Measurements from ENCODE around the gene BBS9. TPM values are rescaled to one million over a fixed set of nuclear protein-coding genes. Genes with fewer than 3 reads are reported as not detected.
A peak's percentile ranks its signal among the peaks of the same experiment; 100 is the strongest.

Gene BBS9
- total RNA-seq, 5 donors from 2014 or later (not counting 1 experiment from before 2014, with no cell fraction given), result 18.5 to 28.8 (median 20.9) TPM

DNA sequence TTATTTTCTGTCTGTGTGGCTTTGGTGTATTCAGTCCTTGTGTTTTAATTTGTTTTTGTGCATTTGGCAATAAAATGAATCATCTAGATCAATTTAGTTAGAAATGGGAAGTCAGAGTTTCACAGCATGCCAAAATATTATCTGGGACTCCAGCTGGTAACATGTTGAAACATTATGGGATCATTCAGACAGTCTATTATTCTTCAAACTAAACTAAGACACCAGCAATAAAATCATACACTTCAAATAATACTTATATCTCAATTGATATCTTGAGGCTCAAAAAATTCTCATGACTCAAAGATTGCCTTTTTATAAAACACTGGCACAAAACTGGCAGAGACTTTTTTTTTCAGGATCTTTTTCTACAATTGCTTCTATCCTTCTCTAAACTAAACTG, 14.4 kb upstream of the BBS9 start:
- H3K4me1 Mint-ChIP-seq, result peaks cover 2 to 3% (median 3%) of the 10 kb centered on the region in 3 donors
- peaks cover 4% of the 10 kb centered on the region for H3K9me3 ChIP-seq
- no peaks in the 10 kb centered on the region for H3K36me3 ChIP-seq (ENCODE audit: control insufficient read depth in 2 of 2, extremely low read depth in 1 of 2, insufficient read depth in 1 of 2, low read length in 1 of 2)
- H3K27ac Mint-ChIP-seq, result no peak overlapping the region
- H3K4me3 ChIP-seq (ENCODE audit: control insufficient read depth in 1 of 2, extremely low read depth in 1 of 2, low read length in 1 of 2), result no peak overlapping the region
- H3K27ac ChIP-seq (ENCODE audit: low read length), result no peak overlapping the region
- H3K4me1 ChIP-seq (ENCODE audit: control insufficient read depth in 1 of 2, extremely low read depth in 1 of 2, insufficient read depth in 2 of 2, low read length in 2 of 2), result peaks cover 0 to under 1% of the 10 kb centered on the region in 2 experiments
- DNase-seq, result no peak
- peaks cover 0 to 8% of the 10 kb centered on the region in 2 experiments for H3K27me3 ChIP-seq (replicated peaks in 1 of 2; ENCODE audit: control insufficient read depth in 2 of 2, extremely low read depth in 1 of 2, insufficient read depth in 2 of 2, low read length in 1 of 2)
- peaks cover 5 to 13% (median 5%) of the 10 kb centered on the region in 3 donors for H3K9me3 Mint-ChIP-seq
- ChIA-PET POLR2A (no interaction called here), CTCF (interaction anchor here in 1 of 2 donors (0.6 kb wide), 1 partner anchor 624 kb away, joined by 3 read pairs; no protein-coding TSS in a partner anchor)
- no peak overlapping the region for H3K4me3 Mint-ChIP-seq
- ATAC-seq (replicated peaks in 1 of 4), result no peak
- H3K36me3 Mint-ChIP-seq, result peaks cover 7% of the 10 kb centered on the region
- H3K27me3 Mint-ChIP-seq, result peaks cover 22 to 33% of the 10 kb centered on the region in 2 donors

DNA sequence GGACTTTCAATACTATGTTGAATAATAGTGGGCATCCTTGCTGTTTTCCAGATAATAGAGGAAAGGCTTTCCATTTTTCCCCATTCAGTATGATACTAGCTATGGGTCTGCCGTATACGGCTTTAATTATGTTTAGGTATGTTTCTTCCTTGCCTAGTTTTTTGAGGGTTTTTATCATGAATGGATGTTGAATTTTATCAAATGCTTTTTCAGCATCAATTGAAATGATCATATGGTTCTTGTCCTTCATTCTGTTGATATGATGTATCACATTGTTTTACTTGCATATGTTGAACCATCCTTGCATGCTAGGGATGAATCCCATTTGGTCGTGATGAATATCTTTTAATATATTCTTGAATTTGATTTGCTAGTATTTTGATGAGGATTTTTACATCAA, 11.0 kb upstream of the BBS9 start:
- Mint-ChIP-seq H3K36me3 (peaks cover 7% of the 10 kb centered on the region), H3K27me3 (peaks cover 28 to 37% of the 10 kb centered on the region in 2 donors), H3K9me3 (peaks cover 5 to 13% (median 5%) of the 10 kb centered on the region in 3 donors), H3K4me1 (no peaks in the 10 kb centered on the region), H3K27ac (no peak overlapping the region), H3K4me3 (no peak overlapping the region)
- ChIA-PET POLR2A (no interaction called here), CTCF (no interaction called here)
- WGBS (ENCODE audit: insufficient coverage), result no CpG with 5 or more reads among the region's 3 CpGs
- DNase-seq, result no peak
- Histone ChIP-seq H3K9me3 (peaks cover 4% of the 10 kb centered on the region), H3K4me1 (ENCODE audit: control insufficient read depth in 1 of 2, extremely low read depth in 1 of 2, insufficient read depth in 2 of 2, low read length in 2 of 2) (no peaks in the 10 kb centered on the region), H3K27me3 (replicated peaks in 1 of 2; ENCODE audit: control insufficient read depth in 2 of 2, extremely low read depth in 1 of 2, insufficient read depth in 2 of 2, low read length in 1 of 2) (peaks cover 0 to 18% of the 10 kb centered on the region in 2 experiments), H3K4me3 (ENCODE audit: control insufficient read depth in 1 of 2, extremely low read depth in 1 of 2, low read length in 1 of 2) (no peak overlapping the region), H3K36me3 (ENCODE audit: control insufficient read depth in 2 of 2, extremely low read depth in 1 of 2, insufficient read depth in 1 of 2, low read length in 1 of 2) (no peaks in the 10 kb centered on the region), H3K27ac (ENCODE audit: low read length) (no peak overlapping the region)
- ATAC-seq (replicated peaks in 1 of 4), result no peak

DNA sequence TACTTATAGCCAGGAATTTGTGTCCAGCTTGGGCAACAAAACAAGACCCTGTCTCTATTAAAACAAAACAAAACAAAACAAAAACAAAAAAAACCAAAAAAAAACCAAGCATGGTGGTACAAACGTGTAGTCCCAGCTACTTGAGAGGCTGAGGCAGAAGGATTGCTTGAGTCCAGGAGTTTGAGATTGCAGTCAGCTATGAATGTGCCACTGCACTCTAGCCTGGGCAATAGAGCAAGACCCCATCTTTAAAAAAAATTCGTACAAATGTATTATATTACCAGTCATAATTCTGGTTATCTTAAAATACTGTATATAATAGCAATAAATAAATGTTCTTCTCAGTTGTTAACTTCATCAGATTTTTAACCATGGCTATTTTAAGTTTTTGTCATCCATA, 2.3 kb upstream of the BBS9 start:
- Histone ChIP-seq H3K36me3 (ENCODE audit: control insufficient read depth in 2 of 2, extremely low read depth in 1 of 2, insufficient read depth in 1 of 2, low read length in 1 of 2) (no peaks in the 10 kb centered on the region), H3K27me3 (replicated peaks in 1 of 2; ENCODE audit: control insufficient read depth in 2 of 2, extremely low read depth in 1 of 2, insufficient read depth in 2 of 2, low read length in 1 of 2) (peaks cover 0 to 10% of the 10 kb centered on the region in 2 experiments), H3K4me1 (ENCODE audit: control insufficient read depth in 1 of 2, extremely low read depth in 1 of 2, insufficient read depth in 2 of 2, low read length in 2 of 2) (peaks cover 8 to 10% of the 10 kb centered on the region in 2 experiments), H3K4me3 (ENCODE audit: control insufficient read depth in 1 of 2, extremely low read depth in 1 of 2, low read length in 1 of 2) (no peak overlapping the region), H3K9me3 (no peaks in the 10 kb centered on the region), H3K27ac (ENCODE audit: low read length) (no peak overlapping the region)
- POLR2A ChIA-PET, result no interaction called here
- H3K27ac Mint-ChIP-seq, result no peak overlapping the region
- H3K9me3 Mint-ChIP-seq, result no peaks in the 10 kb centered on the region
- peaks cover 0 to 5% of the 10 kb centered on the region in 2 donors for H3K27me3 Mint-ChIP-seq
- DNase-seq (no peak), ATAC-seq (replicated peaks in 1 of 4) (no peak)
- peaks cover 20 to 24% (median 22%) of the 10 kb centered on the region in 3 donors for H3K4me1 Mint-ChIP-seq
- H3K36me3 Mint-ChIP-seq, result no peaks in the 10 kb centered on the region
- no CpG with 5 or more reads among the region's 2 CpGs for WGBS (ENCODE audit: insufficient coverage)
- no peak overlapping the region for H3K4me3 Mint-ChIP-seq
- CTCF ChIA-PET, result no interaction called here

DNA sequence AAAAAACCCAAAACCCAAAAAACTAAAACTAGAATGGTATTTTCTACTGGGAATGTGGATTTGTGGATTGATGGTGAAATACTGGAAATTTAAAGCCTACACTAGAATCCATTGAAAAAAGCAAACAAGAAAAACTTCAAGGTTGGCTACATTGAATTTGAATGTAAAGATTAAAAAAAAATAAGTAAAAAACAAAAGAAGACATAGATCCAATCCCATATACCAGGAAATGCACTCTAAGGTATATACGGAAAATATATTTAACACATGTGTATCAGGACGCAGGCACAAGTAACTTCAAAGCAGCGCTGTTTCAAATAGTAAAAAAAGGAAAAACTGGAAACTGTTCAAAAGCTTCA, 754 bp upstream of the BBS9 start:
- peak overlapping the region; percentile 90 to 94 for H3K4me3 ChIP-seq (ENCODE audit: control insufficient read depth in 1 of 2, extremely low read depth in 1 of 2, low read length in 1 of 2)
- peak overlapping the region; percentile 95 to 97 (median 96) for H3K4me3 Mint-ChIP-seq
- peak overlapping the region; percentile 38 for H3K27ac ChIP-seq (ENCODE audit: low read length)
- H3K27me3 ChIP-seq (replicated peaks in 1 of 2; ENCODE audit: control insufficient read depth in 2 of 2, extremely low read depth in 1 of 2, insufficient read depth in 2 of 2, low read length in 1 of 2), result no peaks in the 10 kb centered on the region
- H3K36me3 Mint-ChIP-seq, result peaks cover 3% of the 10 kb centered on the region
- H3K4me1 ChIP-seq (ENCODE audit: control insufficient read depth in 1 of 2, extremely low read depth in 1 of 2, insufficient read depth in 2 of 2, low read length in 2 of 2), result peaks cover 8 to 10% of the 10 kb centered on the region in 2 experiments
- no peaks in the 10 kb centered on the region for H3K36me3 ChIP-seq (ENCODE audit: control insufficient read depth in 2 of 2, extremely low read depth in 1 of 2, insufficient read depth in 1 of 2, low read length in 1 of 2)
- H3K4me1 Mint-ChIP-seq, result peaks cover 26 to 32% (median 26%) of the 10 kb centered on the region in 3 donors
- ChIA-PET CTCF (interaction anchor here (1.1 to 2.2 kb wide), 2 partner anchors 21 to 639 kb away, joined by 3 to 8 read pairs; no protein-coding TSS in a partner anchor), POLR2A (interaction anchor here in 1 of 2 donors (0.6 kb wide), 1 partner anchor 134 kb away, joined by 3 read pairs; no protein-coding TSS in a partner anchor)
- 0% methylated on average over 1 of the region's 3 CpGs for WGBS (ENCODE audit: insufficient coverage)
- H3K27me3 Mint-ChIP-seq, result no peaks in the 10 kb centered on the region
- peak overlapping the region; percentile 89 to 91 for H3K27ac Mint-ChIP-seq
- H3K9me3 Mint-ChIP-seq, result no peaks in the 10 kb centered on the region
- no peak for DNase-seq
- no peak for ATAC-seq (replicated peaks in 1 of 4)
- no peaks in the 10 kb centered on the region for H3K9me3 ChIP-seq

DNA sequence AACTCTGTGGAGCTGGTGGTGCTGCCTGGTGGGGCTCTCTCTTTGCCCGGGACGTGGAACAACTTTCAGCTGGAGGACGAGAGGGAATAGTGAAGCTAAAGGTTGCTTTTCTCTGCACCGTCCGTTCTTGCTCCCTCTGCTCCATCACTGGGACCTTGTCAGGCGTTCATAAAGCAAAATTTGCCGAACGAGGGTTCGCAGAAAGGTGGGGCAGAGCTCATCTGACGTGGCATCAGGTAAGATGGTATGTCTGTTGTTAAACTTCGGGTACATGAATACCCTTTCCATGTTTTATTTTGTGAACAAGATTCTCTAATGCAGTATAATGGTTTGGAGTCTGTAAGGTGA, 416 bp downstream of the BBS9 start:
- Histone ChIP-seq H3K4me1 (ENCODE audit: control insufficient read depth in 1 of 2, extremely low read depth in 1 of 2, insufficient read depth in 2 of 2, low read length in 2 of 2) (peaks cover 8 to 10% of the 10 kb centered on the region in 2 experiments), H3K27ac (ENCODE audit: low read length) (peak overlapping the region; percentile 59), H3K9me3 (no peaks in the 10 kb centered on the region), H3K4me3 (ENCODE audit: control insufficient read depth in 1 of 2, extremely low read depth in 1 of 2, low read length in 1 of 2) (peak overlapping the region; percentile 90 to 94), H3K27me3 (replicated peaks in 1 of 2; ENCODE audit: control insufficient read depth in 2 of 2, extremely low read depth in 1 of 2, insufficient read depth in 2 of 2, low read length in 1 of 2) (no peaks in the 10 kb centered on the region), H3K36me3 (ENCODE audit: control insufficient read depth in 2 of 2, extremely low read depth in 1 of 2, insufficient read depth in 1 of 2, low read length in 1 of 2) (no peaks in the 10 kb centered on the region)
- ATAC-seq (replicated peaks in 1 of 4), result peak; percentile 1 to 8 (median 3)
- H3K4me1 Mint-ChIP-seq, result peaks cover 28 to 34% (median 29%) of the 10 kb centered on the region in 3 donors
- 0% methylated on average over 1 of the region's 11 CpGs for WGBS (ENCODE audit: insufficient coverage)
- POLR2A ChIA-PET, result interaction anchor here in 1 of 2 donors (0.7 kb wide), 1 partner anchor 68 kb away, joined by 3 read pairs; no protein-coding TSS in a partner anchor
- H3K36me3 Mint-ChIP-seq, result peaks cover 3% of the 10 kb centered on the region
- CTCF ChIA-PET, result interaction anchor here (0.5 to 2.2 kb wide), 4 partner anchors 20 to 62 kb away, joined by 3 to 9 read pairs (median 6); partner anchors contain the start of gene RP9 (in 2 of the 2)
- peak in 3 of 35 experiments; percentile 4 to 36 (median 15) for DNase-seq
- H3K9me3 Mint-ChIP-seq, result no peaks in the 10 kb centered on the region
- H3K27me3 Mint-ChIP-seq, result no peaks in the 10 kb centered on the region
- H3K4me3 Mint-ChIP-seq, result peak overlapping the region; percentile 95 to 97 (median 96)
- H3K27ac Mint-ChIP-seq, result peak overlapping the region; percentile 89 to 91

DNA sequence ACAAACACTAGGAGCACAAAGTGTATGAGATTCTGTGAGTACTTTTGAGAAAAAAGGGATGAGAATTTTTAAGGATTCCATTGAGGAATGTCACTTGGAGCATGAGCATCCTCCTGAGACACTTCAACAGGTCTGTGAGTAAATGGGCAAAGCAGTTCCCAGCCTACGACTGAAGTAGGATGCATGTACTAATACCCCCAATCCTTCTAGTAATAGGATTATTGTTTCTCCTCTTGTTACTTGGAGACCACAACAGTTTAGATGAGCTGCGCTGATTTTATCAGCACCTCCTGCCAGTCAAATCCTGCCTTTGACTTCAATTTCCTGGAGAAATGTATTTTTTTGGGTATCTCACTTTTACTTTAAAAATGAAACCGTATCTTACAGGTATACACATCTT, 820 bp downstream of the BBS9 start:
- ChIA-PET POLR2A (interaction anchor here in 1 of 2 donors (0.7 kb wide), 1 partner anchor 68 kb away, joined by 3 read pairs; no protein-coding TSS in a partner anchor), CTCF (interaction anchor here (1.2 to 2.2 kb wide), 3 partner anchors 20 to 22 kb away, joined by 4 to 9 read pairs (median 8); partner anchors contain the start of gene RP9 (in 2 of the 2))
- H3K9me3 ChIP-seq, result no peaks in the 10 kb centered on the region
- no peaks in the 10 kb centered on the region for H3K27me3 ChIP-seq (replicated peaks in 1 of 2; ENCODE audit: control insufficient read depth in 2 of 2, extremely low read depth in 1 of 2, insufficient read depth in 2 of 2, low read length in 1 of 2)
- no CpG with 5 or more reads among the region's 3 CpGs for WGBS (ENCODE audit: insufficient coverage)
- Mint-ChIP-seq H3K36me3 (peaks cover 6% of the 10 kb centered on the region), H3K27ac (peak overlapping the region; percentile 89 to 91), H3K4me1 (peaks cover 28 to 38% (median 29%) of the 10 kb centered on the region in 3 donors), H3K9me3 (peaks cover 0 to under 1% (median 0%) of the 10 kb centered on the region in 3 donors), H3K27me3 (no peaks in the 10 kb centered on the region), H3K4me3 (peak overlapping the region; percentile 95 to 97 (median 96))
- peaks cover 8 to 10% of the 10 kb centered on the region in 2 experiments for H3K4me1 ChIP-seq (ENCODE audit: control insufficient read depth in 1 of 2, extremely low read depth in 1 of 2, insufficient read depth in 2 of 2, low read length in 2 of 2)
- peak overlapping the region; percentile 90 to 94 for H3K4me3 ChIP-seq (ENCODE audit: control insufficient read depth in 1 of 2, extremely low read depth in 1 of 2, low read length in 1 of 2)
- DNase-seq (peak in 1 of 35 experiments; percentile 24), ATAC-seq (replicated peaks in 1 of 4) (no peak)
- H3K36me3 ChIP-seq (ENCODE audit: control insufficient read depth in 2 of 2, extremely low read depth in 1 of 2, insufficient read depth in 1 of 2, low read length in 1 of 2), result no peaks in the 10 kb centered on the region
- no peak overlapping the region for H3K27ac ChIP-seq (ENCODE audit: low read length)

Data from T-cell (primary cell).